Brain microvascular endothelial cell (primary cell): ENCODE results near the gene ZCCHC10.
"Not testable (repeated sequence)": the region's sequence is repeated elsewhere in the genome, so short reads cannot be mapped to it uniquely, and the experiment has no call there.

Experiments used
- DNase-seq: peaks from one replicate; pipeline ENCODE4 v3.0.0-alpha.2; 2020
- H3K27ac ChIP-seq: fragments of 250-450 bp; sonication (Bioruptor Pico); 2 replicates; pipeline ENCODE4 v1.5.1; 2020; ENCODE audit warnings: mild to moderate bottlenecking, moderate library complexity
- H3K27me3 ChIP-seq: fragments of 250-450 bp; sonication (Bioruptor Pico); replicated peaks from 2 replicates; pipeline ENCODE4 v1.5.1; 2020; ENCODE audit warnings: mild to moderate bottlenecking
- H3K36me3 ChIP-seq: fragments of 250-450 bp; sonication (Bioruptor Pico); replicated peaks from 2 replicates; pipeline ENCODE4 v1.5.1; 2020; ENCODE audit warnings: mild to moderate bottlenecking
- H3K4me3 ChIP-seq: 2 replicates; pipeline ENCODE4 v1.5.1; 2011; ENCODE audit warnings: low read depth, mild to moderate bottlenecking, control low read depth, low read length, moderate library complexity
- in situ Hi-C: cut with HindIII; loops from 2 replicates; pipeline ENCODE4 v1.10.0; 2017; ENCODE audit warnings: low sequenced_read_pairs, low pct_ligation_motif_present
- TF ChIP-seq, protein P1 (sequence below): IDR thresholded peaks from 2 replicates; pipeline ENCODE4 v1.5.1; 2011; ENCODE audit warnings: low read depth, mild to moderate bottlenecking, moderate library complexity, low read length, control low read depth, inconsistent platforms; ENCODE audit errors: missing control alignments

The ZCCHC10 gene

GRCh38 chr5:133017964-133018363, 8.4 kb downstream of the ZCCHC10 start:
- in situ Hi-C loops: no loop called here
- Histone ChIP-seq H3K27ac (no peak overlapping the region), H3K36me3 (peaks cover 12% of the 10 kb centered on the region), H3K27me3 (no peaks in the 10 kb centered on the region), H3K4me3 (no peak overlapping the region)
- DNase-seq: no peak
- TF ChIP-seq, protein P1, sequence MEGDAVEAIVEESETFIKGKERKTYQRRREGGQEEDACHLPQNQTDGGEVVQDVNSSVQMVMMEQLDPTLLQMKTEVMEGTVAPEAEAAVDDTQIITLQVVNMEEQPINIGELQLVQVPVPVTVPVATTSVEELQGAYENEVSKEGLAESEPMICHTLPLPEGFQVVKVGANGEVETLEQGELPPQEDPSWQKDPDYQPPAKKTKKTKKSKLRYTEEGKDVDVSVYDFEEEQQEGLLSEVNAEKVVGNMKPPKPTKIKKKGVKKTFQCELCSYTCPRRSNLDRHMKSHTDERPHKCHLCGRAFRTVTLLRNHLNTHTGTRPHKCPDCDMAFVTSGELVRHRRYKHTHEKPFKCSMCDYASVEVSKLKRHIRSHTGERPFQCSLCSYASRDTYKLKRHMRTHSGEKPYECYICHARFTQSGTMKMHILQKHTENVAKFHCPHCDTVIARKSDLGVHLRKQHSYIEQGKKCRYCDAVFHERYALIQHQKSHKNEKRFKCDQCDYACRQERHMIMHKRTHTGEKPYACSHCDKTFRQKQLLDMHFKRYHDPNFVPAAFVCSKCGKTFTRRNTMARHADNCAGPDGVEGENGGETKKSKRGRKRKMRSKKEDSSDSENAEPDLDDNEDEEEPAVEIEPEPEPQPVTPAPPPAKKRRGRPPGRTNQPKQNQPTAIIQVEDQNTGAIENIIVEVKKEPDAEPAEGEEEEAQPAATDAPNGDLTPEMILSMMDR: no peak

- H3K4me3 ChIP-seq: no peak overlapping the region
- in situ Hi-C loops: no loop called here
These were observed 10.9 kb downstream of the ZCCHC10 start for GRCh38 chr5:133015466-133015865.

GRCh38 chr5:133008455-133008854, 17.9 kb downstream of the ZCCHC10 start:
- H3K4me3 ChIP-seq, in situ Hi-C loops, H3K27me3 ChIP-seq: not testable (repeated sequence)

More at GRCh38 chr5:133015466-133015865, 10.9 kb downstream of the ZCCHC10 start:
- no peak for DNase-seq
- TF ChIP-seq, protein P1: no peak
- no peaks in the 10 kb centered on the region for H3K27me3 ChIP-seq
- peaks cover 12% of the 10 kb centered on the region for H3K36me3 ChIP-seq
- no peak overlapping the region for H3K27ac ChIP-seq

GRCh38 chr5:133006653-133007052, 19.7 kb downstream of the ZCCHC10 start:
- no peak overlapping the region for H3K27ac ChIP-seq
- no peak overlapping the region for H3K4me3 ChIP-seq
- in situ Hi-C loops: no loop called here

More at GRCh38 chr5:133008455-133008854, 17.9 kb downstream of the ZCCHC10 start:
- H3K27ac ChIP-seq, DNase-seq, H3K36me3 ChIP-seq: not testable (repeated sequence)

DNA sequence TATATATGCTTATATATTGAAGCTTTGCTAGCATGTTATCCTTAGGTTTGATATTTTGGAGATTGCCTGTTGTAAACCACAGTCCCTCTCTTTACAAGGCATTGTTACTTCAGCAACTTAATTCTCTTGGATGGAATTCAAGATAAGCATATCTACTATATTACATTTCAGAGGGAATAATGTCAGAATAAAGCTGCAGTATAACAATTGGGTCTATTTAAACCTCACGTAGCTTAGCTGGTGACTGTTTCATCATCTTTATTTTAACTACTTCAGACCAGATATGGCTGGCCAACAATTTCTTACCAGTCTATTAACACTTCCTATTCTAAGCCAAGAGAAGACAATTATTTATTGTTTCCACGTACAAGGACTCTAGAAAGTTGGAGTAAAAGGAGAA, 27.1 kb downstream of the ZCCHC10 start:
- TF ChIP-seq, protein P1: no peak
- Histone ChIP-seq H3K4me3 (no peak overlapping the region), H3K27me3 (no peaks in the 10 kb centered on the region), H3K27ac (no peak overlapping the region), H3K36me3 (peaks cover 3% of the 10 kb centered on the region)
- in situ Hi-C loops: no loop called here
- DNase-seq: no peak

More at GRCh38 chr5:133006653-133007052, 19.7 kb downstream of the ZCCHC10 start:
- TF ChIP-seq, protein P1: no peak
- Histone ChIP-seq H3K27me3 (no peaks in the 10 kb centered on the region), H3K36me3 (peaks cover 7% of the 10 kb centered on the region)
- DNase-seq: no peak

DNA sequence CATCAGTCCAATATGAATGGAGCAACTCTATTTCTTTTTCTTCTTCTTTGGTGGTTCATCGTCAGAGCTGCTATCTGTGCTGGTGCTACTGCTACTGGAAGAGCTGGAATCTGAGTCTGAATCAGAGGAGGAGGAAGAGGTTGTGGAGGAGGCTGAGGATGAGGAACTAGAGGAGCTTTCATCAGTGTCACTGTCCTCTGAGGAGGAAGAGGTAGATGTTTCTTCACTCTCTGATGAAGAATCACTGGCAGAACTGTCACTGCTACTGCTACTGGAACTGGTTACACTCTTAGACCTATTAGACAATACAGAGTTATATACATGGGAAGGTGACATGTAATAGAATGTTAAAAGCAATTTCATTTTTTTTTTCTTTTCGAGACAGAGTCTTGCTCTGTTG, 27.8 kb downstream of the ZCCHC10 start:
- Histone ChIP-seq H3K4me3 (no peak overlapping the region), H3K27ac (no peak overlapping the region), H3K27me3 (no peaks in the 10 kb centered on the region), H3K36me3 (peaks cover 3% of the 10 kb centered on the region)
- TF ChIP-seq, protein P1: no peak
- in situ Hi-C loops: no loop called here
- DNase-seq: no peak
